Kidney capillary endothelial cell (primary cell): ENCODE results near the gene DNAH9.

Experiments
- DNase-seq: peaks from one replicate; pipeline ENCODE4 v3.0.0-alpha.2; 2018; ENCODE audit warnings: low spot score

The DNAH9 gene

DNA sequence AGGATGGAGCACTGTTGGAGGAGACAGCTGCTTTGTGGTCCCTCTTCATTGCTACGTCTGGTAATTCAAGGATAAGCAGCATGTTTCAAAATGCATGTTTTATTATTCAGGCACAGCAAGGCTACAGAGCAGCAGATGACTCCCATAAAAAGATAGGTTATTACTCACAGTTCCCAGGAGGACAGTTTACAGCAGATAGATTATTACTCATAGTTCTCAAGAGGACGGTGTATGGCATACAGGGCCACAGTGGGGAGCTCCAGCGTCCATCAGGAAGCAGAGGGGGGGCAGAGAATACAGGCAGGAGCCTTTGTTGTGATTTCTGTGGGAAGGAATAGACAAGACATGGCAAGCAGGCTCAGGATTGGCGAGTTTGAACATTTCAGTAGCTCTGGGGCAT, 72.9 kb downstream of the DNAH9 start:
- DNase-seq = no peak

DNA sequence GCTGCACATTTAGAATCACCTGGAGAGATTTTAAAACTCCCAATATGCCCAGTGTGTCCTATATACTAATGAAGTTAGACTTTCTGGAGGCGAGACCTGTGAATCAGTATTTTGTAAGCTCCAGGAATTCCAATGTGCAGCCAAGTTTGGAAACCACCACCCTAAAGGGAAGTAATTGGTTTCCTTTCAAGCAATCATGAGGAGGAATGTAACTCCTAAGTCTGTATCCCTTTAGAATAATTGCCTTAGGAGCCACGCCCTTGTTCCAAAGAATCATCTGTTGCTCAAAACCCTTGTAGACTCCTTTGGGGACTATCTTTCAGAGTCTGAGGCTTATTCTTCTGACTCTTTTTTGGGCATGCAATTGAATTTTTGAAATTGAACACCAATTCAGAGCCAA, 84.4 kb downstream of the DNAH9 start:
- no peak for DNase-seq

DNA sequence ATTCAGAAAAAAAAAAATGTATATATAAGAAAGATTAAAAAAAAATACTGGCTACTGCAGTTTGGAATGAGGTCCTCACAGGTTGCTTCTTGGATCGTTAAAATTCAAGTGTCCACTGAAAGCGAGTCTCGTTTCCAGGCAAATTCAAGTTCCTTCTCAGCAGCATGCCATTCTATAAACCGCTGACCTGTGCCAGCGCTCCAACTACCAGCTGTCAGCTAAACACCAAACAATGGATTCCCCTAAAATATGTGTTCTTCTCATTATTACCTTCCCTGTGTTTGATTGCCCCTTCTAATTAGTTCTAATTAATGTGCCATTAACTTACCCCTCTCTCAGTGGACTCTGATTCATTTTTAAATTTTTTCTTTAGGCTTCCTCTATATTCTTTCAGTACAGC, 92.4 kb downstream of the DNAH9 start:
- DNase-seq = no peak

DNA sequence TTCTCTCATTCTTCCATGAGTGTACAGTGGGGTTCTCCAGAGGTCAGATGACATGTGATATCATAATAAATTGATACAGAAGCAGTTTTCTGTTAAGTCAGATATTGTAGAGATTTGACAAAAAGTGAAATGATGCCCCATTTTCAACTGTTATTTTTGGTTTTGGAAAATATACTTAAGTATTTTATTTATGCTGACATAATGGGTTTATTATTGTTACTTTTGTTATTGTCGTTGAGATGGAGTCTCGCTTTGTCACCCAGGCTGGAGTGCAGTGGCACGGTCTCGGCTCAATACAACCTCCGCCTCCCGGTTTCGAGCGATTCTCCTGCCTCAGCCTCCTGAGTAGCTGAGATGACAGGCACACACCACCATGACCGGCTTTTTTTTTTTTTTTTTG, 94.4 kb downstream of the DNAH9 start:
- no peak for DNase-seq

DNA sequence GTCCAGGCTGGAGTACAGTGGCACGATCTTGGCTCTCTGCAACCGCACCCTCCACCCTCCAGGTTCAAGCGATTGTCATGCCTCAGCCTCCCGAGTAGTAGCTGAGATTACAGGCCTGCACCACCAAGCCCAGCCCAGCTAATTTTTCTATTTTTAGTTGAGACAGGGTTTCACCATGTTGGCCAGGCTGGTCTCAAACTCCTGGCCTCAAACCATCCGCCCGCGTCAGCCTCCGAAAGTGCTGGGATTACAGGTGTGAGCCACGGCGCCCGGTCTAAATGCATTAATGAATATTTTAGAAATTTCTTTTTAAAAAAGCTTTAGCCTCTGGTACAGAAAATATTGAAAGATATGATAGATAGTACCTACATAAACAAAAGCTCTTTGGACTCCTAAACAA, 95.0 kb downstream of the DNAH9 start:
- no peak for DNase-seq

DNA sequence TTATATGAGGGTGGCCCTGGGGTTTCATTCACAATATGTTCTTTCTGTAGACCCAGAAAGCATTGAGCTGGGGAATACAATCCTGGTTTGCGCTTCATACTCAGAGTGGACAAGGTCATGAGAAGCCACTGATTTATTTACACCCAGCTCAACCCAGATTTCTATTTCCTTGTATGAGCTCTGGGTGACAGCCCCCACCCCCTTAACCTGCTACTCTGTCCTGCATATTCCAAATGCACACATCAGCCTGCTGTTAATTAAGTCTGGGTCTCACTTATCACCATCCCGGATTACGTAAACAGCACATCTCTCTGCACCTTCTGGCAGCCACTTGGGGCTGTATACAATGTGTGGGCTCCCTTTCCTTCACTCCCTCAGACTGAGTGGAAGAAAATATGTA, 102.4 kb downstream of the DNAH9 start:
- no peak for DNase-seq

DNA sequence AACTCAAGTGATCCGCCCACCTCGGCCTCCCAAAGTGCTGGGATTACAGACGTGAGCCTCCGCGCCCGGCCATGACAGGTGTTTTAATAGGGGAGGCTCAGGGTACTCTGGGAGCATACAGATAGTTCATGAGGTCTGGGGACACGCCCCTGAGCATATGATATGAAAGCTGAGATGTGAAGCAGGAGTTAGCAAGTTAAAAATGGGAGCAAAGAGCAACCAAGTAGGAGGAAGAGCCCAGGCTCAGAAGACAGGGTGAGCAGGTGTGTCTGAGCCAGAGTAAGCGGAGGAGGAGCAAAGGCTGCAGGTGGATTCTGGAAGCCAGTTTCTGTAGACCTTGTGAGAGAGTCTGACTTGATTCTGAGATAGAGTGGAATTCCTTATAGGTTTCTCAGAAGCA, 103.6 kb downstream of the DNAH9 start:
- DNase-seq = no peak

DNA sequence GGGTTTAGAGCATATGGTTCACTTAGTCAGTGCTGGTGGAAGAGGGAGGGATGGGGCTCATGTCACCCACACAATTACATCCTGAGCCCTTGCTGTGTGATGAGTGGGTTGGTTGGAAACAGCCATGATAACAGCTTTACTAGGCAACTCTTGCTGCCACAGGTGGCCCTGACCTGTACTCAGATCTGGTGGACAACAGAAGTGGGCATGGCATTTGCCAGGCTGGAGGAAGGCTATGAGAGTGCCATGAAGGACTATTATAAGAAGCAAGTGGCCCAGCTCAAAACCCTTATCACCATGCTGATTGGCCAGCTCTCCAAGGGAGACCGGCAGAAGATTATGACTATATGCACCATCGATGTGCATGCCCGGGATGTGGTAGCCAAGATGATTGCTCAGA, 105.8 kb downstream of the DNAH9 start:
- no peak for DNase-seq

DNA sequence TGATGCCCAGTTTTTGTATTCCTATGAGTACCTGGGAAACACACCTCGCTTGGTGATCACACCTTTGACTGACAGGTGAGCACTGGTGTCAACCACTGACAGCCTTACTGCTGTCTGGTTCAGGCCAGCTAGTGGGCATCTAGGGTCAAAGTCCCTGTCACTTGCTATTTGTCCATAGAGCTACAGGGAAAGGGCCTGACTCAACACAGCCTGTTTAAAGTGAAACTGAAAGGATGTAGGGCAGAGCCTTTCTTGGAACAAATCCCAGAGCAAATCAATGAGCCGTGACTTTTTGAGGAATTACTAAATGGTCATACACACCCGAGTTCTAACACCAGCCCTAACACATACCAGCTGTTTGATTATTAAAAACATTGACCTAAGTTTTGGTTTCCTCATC, 106.8 kb downstream of the DNAH9 start:
- DNase-seq = no peak

DNA sequence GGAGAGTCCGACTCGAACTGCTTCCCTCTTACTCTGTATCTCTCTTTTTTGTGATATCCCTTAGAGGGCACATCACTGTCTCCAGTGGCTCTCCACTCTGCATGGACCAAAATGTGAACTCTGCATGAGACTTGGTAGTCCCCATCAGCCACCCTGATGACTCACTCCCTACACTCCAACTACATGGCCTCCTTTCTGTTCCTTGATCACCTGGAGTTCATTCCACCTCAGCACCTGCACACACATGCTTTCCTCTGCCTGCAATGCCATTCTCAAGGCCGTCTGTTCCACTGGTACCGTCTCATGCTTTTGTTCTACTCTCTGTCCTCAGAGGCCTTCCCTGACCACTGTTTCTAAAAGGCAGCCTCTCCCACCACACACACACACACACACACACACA, 109.3 kb downstream of the DNAH9 start:
- DNase-seq = no peak

DNA sequence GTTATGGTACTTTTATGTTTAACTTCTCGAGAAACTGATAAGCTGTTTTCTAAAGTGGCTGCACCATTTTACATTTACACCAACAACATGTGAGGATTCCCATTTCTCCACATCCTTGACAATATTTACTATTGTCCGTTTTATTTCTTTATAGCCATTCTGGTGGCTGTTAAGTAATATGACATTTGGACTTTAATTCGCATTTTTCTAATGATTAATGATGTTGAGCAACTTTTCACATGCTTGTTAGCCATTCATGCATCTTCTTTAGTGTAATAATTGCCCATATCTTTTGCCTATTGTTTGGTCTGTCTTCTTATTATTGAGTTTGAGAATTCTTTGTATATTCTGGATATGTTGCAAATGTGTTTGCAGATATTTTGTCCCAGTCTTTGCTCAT, 114.2 kb downstream of the DNAH9 start:
- DNase-seq = no peak

DNA sequence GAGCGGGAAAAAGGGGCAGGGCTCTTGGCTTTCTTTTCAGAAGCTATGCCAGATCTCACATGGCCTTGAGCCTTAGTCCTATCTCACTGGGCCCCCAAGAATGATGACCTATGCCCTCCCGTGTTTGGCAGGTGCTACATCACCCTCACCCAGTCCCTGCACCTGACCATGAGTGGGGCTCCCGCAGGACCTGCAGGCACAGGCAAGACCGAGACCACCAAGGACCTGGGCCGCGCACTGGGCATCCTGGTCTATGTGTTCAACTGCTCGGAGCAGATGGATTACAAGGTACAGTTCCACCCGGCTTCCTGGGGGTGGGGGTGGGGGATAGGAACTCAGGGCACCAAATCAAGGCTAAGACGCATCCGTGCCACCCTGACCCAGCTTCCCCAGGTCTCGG, 120.9 kb downstream of the DNAH9 start:
- DNase-seq = no peak

DNA sequence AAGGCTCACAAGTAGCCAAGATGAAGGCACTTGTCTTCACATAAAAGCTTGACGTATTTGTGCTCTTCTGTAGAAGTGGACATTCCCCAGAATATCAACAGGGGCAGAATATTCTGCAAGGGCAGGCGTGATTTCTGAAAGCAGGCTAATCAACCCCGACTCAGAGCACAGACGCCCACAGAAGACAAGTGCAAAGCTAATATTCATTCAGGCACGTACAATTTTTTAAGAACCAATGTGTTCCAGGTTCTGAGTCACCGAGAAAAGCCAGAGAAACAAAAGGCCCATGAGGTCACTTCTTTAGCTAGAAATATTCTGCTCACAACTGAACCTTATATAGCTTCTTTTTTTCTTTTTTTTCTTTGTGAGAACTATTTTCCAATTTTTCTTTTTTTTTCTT, 121.6 kb downstream of the DNAH9 start:
- no peak for DNase-seq

DNA sequence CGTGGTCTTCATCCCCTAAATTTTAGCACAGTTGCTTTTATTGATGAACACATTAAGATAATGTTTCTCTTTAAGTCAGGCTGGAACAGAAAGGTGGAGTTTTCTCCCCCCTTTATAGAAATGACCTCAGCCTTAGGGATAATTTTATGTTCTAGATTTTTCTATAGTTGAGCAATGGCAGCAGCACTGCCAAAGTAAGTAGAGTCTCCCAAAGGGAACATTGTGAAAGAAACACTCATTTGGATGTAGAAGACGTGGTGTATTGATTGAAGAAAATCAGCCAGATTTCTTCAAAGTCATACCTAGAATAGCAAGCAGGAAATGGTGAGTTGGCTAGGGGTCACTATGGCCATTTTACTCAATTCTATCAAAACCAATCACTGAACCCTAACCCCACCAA, 122.5 kb downstream of the DNAH9 start:
- no peak for DNase-seq

DNA sequence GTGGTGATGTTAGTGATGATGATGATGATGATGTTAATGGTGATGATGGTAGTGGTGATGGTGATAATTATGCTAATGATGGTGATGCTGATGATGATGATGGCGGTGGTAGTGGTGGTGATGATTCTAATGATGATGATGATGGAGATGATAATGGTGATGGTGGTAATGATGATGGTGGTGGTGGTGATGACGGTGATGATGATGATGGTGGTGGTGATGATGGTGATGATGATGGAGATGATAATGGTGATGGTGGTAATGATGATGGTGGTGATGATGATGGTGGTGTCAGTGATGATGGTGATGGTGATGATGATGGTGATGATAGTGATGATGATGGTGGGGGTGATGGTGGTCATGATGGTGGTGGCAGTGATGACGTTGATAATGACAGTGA, 132.5 kb downstream of the DNAH9 start:
- DNase-seq = no peak

DNA sequence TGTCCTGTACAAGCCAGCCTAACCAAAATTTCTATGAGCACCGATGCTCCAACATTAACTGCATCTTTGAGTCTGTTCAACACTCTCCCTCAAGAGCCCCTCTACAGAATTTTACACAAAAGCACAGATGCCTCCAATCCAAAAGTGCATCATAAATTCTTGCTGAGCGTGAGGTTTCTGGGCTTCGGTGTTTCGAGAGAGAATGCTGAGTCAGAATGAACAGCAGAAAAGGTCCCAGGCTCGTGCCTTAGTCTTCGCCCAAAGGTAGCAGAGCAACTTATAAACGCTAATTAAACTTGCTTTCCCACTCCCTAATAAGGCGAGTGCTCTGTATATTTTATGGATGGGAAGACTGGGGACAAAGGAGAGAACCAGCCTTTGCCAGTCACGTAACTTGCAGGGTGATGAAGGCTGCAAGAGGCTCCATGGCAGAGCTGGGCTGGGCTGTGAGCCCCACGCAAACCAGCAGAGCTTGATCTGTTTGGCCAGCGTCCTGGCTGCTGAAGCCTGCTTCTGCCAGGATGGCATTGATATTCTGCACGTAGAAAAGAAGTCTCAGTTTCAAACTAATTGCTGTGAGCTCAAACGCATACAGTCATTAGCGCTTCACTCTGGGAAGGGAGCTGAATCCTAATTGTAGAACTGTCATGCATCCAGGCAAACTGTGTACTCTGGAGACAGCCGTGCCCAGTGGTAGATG, 138.5 kb downstream of the DNAH9 start:
- no peak for DNase-seq

DNA sequence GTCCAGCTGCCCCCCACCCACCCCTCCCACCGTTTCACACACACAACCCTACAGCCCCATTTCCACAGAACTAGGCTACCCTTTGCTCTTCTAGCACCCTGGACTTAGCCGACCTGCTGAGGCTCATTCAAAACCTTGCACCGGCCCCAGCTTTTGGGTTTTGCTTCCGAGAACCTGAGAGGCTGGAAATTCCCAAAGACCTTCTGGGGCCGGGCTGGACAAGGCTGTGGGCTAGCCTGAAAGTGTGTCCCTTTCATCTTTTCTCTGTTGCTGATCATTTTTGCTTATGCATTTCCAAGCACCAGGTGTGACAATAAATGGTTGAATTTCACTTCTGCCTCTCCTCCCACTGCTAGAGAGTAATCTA, 139.0 kb downstream of the DNAH9 start:
- DNase-seq = no peak

DNA sequence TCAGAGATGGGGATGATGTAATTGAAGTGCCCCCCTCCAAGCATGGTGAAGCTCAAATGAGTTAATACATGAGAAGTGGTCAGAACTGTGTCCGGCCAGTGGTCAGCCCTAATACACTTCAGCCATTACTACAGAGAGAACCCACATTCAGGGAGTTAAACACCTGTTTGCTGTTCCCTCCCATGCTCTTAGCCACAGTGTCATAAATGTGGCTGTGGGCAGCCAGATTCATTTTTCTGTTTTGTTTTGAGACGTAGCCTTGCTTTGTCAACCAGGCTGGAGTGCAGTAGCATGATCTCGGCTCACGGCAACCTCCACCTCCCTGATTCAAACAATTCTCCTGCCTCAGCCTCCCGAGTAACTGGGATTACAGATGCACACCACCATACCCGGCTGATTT, 139.9 kb downstream of the DNAH9 start:
- DNase-seq = no peak

DNA sequence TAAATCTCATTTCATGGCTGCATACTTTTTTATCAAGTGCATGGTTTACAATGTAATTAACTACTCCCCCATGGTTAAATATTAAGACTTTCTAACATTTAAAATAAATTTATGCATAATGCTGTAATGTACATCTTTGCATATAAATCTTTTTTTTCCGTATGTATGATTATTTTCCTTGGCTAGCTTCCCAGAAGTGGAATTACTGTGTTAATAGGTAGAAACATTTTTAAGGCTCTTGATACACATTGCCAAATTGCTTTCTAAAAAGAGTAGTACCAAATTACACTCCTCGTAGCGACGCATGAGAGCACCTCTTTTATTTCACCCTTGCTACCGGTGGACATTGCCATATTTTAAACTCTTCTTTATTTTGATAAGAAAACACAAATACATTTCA, 141.1 kb downstream of the DNAH9 start:
- DNase-seq = no peak

DNA sequence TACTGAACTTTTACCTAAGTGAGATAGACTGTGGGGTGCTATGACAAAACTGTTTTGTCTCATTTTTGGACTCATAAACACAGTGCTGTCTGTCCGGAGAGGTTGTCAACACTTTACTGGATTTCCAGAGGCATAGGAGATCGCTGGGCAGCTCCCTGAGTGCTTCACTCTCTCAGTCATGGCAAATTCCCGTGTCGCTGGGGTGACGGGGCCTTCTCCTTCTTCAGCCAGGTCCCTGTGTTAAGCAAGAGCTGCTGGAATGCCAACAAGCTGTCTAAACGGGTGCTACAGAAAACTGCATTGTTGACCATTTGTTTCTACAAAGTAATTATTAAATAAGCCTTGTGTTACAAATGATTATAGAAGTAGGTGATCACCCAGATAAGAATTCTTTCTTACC, 141.6 kb downstream of the DNAH9 start:
- no peak for DNase-seq

DNA sequence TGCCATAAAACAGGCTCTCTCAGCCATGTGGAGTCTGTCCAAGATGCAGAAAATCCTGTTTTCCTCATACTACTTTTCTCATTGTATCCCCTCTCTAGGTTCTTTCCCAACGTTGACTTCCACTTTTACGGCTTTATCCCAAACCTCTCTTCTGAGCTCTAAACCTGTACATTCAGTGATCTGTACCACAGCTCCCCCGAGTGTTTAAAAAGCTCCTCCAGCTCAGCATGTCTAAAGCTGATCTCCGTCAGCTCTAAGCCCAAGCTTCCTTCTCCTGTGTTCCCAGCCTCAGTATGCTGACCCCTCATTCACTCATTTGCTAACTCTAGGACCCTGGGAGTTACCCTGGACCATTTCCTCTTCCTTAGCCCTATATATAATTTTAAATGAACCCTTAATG, 144.6 kb downstream of the DNAH9 start:
- DNase-seq = no peak

DNA sequence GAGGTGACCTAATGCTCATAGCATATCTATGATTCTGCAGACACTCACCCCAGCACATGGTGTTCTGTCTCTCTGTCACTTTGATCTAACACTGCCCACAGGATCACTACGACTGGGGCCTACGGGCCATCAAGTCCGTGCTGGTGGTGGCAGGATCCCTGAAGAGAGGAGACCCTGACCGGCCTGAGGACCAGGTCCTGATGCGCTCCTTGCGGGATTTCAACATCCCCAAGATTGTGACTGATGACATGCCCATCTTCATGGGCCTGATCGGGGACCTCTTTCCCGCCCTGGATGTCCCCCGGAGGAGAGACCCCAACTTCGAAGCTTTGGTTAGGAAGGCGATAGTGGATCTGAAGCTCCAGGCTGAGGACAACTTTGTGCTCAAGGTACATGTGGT, 146.4 kb downstream of the DNAH9 start:
- no peak for DNase-seq

DNA sequence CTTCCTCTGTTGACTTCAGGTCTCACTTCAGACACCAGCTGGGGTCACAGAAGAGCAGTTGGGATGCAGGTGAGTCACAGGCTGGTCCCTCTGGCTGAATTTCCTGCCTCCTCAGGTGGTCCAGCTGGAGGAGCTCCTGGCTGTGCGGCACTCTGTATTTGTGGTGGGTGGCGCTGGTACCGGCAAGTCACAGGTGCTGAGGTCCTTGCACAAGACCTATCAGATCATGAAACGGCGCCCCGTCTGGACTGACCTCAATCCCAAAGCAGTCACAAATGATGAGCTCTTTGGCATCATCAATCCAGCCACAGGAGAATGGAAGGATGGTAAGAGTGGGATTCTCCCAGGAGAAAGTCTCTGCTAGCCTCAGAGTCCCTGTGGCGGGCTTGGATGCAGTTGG, 149.2 kb downstream of the DNAH9 start:
- no peak for DNase-seq

DNA sequence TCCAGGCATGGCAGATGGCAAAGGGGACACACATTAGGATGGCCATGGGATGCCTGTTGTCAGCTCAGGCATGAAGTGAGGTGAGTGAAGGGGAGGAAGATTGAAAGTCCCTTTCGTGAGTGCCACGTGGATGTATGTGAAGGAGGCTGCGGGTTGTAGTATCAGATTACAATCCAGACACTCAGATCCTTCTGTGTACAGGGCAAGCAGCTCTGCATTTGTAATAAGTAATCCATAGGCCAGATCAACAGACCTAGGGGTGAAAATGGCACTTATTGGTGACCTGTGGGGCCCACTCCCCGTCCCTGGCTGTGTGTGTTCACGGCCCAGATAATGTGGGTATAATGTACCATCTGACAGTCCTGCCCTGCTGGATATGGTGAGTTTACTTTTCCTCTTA, 159.5 kb downstream of the DNAH9 start:
- DNase-seq = no peak

DNA sequence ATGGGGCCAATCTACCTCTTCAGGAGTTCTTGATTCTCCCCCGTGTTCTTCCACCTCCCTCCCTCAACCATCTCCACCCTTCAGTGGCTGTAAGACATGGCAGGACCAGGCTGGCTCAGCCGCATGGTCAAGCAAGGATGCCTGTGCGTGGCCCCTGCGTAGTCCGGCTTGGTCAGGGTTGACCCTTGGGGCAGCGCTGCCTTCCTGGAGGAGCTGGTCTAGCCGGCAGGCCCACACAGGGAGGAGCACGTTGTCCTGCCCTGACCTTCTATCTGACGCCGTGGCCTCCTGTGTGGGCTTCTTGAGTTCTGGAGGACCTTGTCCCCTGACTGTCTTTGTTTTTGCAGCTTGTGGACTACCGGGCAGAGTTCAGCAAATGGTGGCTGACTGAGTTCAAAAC, 169.8 kb downstream of the DNAH9 start:
- no peak for DNase-seq
